ENCODE measurements around the gene IL33.

IL33 gene

GRCh38 chr9:6305954-6306563 lies 90.5 kb downstream of the IL33 start:
- DNase-seq, result no peak

Data from GOT3 (cell line).